HFFc6 (cell line): ENCODE data around the gene CDH23. TPM values are rescaled to one million over a fixed set of nuclear protein-coding genes. Genes with fewer than 3 reads are reported as not detected.

Experiments used
- DNase-seq: peaks from one replicate; pipeline ENCODE4 v3.0.0-alpha.2; 2018
- H3K27ac Mint-ChIP-seq: 2 replicates; pipeline ENCODE4 v1.8.0; 2020; ENCODE audit warnings: mild to moderate bottlenecking, mixed read lengths
- H3K27me3 Mint-ChIP-seq: 2 replicates; pipeline ENCODE4 v1.8.0; 2021; ENCODE audit warnings: mild to moderate bottlenecking, moderate library complexity, mixed read lengths; ENCODE audit not compliant: insufficient read depth
- H3K36me3 Mint-ChIP-seq: 2 replicates; pipeline ENCODE4 v1.8.0; 2021; ENCODE audit warnings: low read depth, mixed read lengths
- H3K4me1 Mint-ChIP-seq: 2 replicates; pipeline ENCODE4 v1.8.0; 2020; ENCODE audit warnings: low read depth, mixed read lengths
- H3K4me3 Mint-ChIP-seq: 2 replicates; pipeline ENCODE4 v1.8.0; 2020; ENCODE audit warnings: mild to moderate bottlenecking, moderate library complexity, mixed read lengths
- H3K9me3 Mint-ChIP-seq: 2 replicates; pipeline ENCODE4 v1.8.0; 2020; ENCODE audit warnings: mild to moderate bottlenecking, mixed read lengths
- total RNA-seq, 6 experiments: library from RNA; stranded (reverse); fragmentation: NEBNext Ultra II Directional; extraction: Animal tissue kit (Norgen Biotek cat#: 25700); gene quantifications; 2 replicates in 1 of 6; 3 replicates in 5 of 6; pipeline ENCODE4 v1.2.3, GENCODE V29; 2021
- TF ChIP-seq, protein P1 (sequence below): fragments of 200-600 bp; sonication (generic); IDR thresholded peaks from 2 replicates; pipeline ENCODE4 v1.5.0; 2021; ENCODE audit warnings: antibody characterized with exemption, mild to moderate bottlenecking

The CDH23 gene
- total RNA-seq, 6 experiments from 2014 or later: 0.02 to 0.11 (median 0.04) TPM; not detected in 2

DNA sequence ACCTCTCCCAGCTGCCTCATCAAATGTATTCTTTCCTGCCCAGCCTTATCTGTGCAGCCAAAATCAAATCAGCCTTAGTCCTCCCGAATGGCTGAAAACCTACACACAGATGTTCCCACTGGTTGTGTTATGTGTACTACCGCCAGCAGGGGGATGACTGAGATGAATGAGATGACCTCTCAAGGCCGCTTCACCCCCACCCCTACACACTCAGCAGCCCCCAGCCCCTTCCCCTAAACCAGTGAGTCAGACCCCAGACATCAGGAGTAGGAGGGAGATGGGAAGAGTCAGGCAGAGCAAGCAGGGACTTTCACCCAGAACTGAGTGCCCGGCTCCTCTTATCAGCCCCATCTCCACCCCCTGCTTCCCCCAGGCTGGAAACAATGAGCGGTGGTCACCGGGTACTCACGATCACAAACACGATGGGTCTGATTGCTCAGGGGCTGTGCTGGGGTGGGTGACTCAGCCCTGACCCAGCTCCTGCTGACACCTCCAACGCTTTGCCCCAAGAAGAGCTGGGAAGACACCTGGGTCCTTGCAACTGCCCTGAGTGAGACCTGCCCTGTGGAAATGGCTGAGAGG is 329.4 kb downstream of the CDH23 start:
- TF ChIP-seq, protein P1, sequence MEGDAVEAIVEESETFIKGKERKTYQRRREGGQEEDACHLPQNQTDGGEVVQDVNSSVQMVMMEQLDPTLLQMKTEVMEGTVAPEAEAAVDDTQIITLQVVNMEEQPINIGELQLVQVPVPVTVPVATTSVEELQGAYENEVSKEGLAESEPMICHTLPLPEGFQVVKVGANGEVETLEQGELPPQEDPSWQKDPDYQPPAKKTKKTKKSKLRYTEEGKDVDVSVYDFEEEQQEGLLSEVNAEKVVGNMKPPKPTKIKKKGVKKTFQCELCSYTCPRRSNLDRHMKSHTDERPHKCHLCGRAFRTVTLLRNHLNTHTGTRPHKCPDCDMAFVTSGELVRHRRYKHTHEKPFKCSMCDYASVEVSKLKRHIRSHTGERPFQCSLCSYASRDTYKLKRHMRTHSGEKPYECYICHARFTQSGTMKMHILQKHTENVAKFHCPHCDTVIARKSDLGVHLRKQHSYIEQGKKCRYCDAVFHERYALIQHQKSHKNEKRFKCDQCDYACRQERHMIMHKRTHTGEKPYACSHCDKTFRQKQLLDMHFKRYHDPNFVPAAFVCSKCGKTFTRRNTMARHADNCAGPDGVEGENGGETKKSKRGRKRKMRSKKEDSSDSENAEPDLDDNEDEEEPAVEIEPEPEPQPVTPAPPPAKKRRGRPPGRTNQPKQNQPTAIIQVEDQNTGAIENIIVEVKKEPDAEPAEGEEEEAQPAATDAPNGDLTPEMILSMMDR: peak; percentile 74
- peak; percentile 34 for DNase-seq
- H3K27me3 Mint-ChIP-seq: peaks cover 22% of the 10 kb centered on the region
- no peak overlapping the region for H3K27ac Mint-ChIP-seq
- H3K9me3 Mint-ChIP-seq: no peaks in the 10 kb centered on the region
- no peak overlapping the region for H3K4me3 Mint-ChIP-seq
- H3K4me1 Mint-ChIP-seq: peaks cover 19% of the 10 kb centered on the region
- H3K36me3 Mint-ChIP-seq: 0 out of 2 replicates have a peak, but pooled peaks cover 4% of the 10 kb centered on the region

DNA sequence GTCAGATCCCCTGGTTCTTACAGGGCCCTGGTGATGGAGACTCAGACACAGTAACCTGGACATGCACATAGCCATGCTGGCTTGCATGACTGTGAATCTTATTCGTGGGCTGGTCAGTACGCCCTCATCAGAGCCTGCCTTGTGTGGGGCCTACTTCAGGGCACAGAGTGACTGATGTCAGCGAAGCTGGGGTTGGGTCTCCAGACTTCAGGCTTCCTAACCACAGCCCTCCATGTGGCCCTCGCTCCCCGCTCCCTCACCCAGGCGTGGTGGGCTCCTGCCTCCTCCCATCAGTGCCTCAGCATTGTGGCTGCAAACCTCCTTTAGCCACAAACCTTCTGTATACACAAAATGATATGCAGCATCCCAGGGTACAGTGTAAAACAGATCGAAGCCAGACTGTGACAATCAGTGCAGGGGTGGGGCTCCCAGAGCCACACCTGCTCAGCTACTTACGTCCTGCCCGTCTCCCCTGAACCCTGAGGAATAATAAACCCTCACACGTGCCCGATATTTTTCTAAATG is 329.9 kb downstream of the CDH23 start:
- TF ChIP-seq, protein P1: no peak
- no peaks in the 10 kb centered on the region for H3K9me3 Mint-ChIP-seq

GRCh38 chr10:71727105-71727737 is 330.5 kb downstream of the CDH23 start:
- peaks cover 19% of the 10 kb centered on the region for H3K4me1 Mint-ChIP-seq
- 0 out of 2 replicates have a peak, but pooled peaks cover 4% of the 10 kb centered on the region for H3K36me3 Mint-ChIP-seq
- H3K27ac Mint-ChIP-seq: no peak overlapping the region
- DNase-seq: no peak
- no peaks in the 10 kb centered on the region for H3K9me3 Mint-ChIP-seq
- H3K4me3 Mint-ChIP-seq: no peak overlapping the region
- H3K27me3 Mint-ChIP-seq: peaks cover 22% of the 10 kb centered on the region
- TF ChIP-seq, protein P1: no peak

More for the DNA sequence above, 329.9 kb downstream of the CDH23 start:
- H3K4me3 Mint-ChIP-seq: no peak overlapping the region
- no peak for DNase-seq
- H3K27ac Mint-ChIP-seq: no peak overlapping the region
- 0 out of 2 replicates have a peak, but pooled peaks cover 4% of the 10 kb centered on the region for H3K36me3 Mint-ChIP-seq
- peaks cover 21% of the 10 kb centered on the region for H3K27me3 Mint-ChIP-seq
- H3K4me1 Mint-ChIP-seq: peaks cover 19% of the 10 kb centered on the region

DNA sequence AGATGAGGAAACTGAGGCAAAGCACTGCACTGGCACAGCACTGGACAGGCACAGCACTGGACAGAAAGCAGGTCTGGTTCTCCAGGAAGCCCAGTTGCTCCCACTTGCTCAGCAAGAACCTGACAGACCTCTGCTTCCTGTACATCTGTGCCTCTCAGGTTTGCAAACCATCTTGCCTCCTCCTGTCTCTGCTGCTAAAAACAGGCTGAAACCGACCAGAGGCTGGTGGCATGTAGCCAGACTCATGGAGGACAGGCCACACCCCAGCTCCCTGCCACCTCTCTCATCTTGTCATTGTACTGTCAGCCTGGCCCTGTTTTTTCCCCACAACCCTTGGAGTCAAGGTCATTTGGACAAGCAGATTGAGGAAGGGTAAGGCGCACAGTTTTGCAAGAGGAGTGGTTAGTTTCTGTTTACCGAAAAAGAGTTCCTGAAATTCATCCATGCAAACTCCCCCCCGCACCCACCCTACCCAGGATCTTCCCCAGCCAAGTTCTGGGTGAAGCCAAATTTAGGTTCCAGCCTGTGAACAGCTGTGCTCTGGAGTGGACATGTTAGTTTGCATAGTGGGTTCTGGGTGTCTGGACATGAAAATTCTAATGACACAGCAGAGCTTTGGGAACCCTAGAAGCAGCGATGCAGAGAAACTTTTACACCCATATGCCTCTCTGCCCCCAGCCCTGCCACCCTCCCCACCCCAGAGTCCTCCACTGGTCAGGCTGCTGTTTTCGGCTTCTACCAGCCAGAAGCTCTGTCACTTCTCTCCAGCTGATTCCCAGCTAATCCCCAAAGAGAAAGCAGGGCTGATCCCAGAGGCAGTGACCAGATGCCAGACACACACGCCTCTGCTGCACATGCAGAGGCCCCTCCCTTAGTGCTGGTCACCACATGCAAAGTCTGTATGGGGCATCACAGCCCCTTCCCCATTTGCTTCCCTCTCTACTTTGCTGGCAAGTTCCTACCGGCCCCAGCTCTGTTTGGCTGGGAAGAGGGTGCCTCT is 331.3 kb downstream of the CDH23 start:
- Mint-ChIP-seq H3K4me1 (peaks cover 19% of the 10 kb centered on the region), H3K27me3 (peaks cover 24% of the 10 kb centered on the region), H3K9me3 (no peaks in the 10 kb centered on the region), H3K27ac (no peak overlapping the region), H3K36me3 (no peaks in the 10 kb centered on the region), H3K4me3 (no peak overlapping the region)
- TF ChIP-seq, protein P1: no peak
- DNase-seq: no peak

- Mint-ChIP-seq H3K4me1 (peaks cover 19% of the 10 kb centered on the region), H3K9me3 (no peaks in the 10 kb centered on the region), H3K27ac (no peak overlapping the region), H3K27me3 (peaks cover 32% of the 10 kb centered on the region), H3K36me3 (no peaks in the 10 kb centered on the region), H3K4me3 (no peak overlapping the region)
- no peak for DNase-seq
- TF ChIP-seq, protein P1: no peak
These were observed 332.5 kb downstream of the CDH23 start for GRCh38 chr10:71729161-71729636.
